T-helper 17 cell (primary cell): ENCODE measurements around the gene SMU1. TPM values are rescaled to one million over a fixed set of nuclear protein-coding genes. Genes with fewer than 3 reads are reported as not detected.
A peak's percentile ranks its signal among the peaks of the same experiment; 100 is the strongest.
"Not testable (repeated sequence)": the region's sequence is repeated elsewhere in the genome, so short reads cannot be mapped to it uniquely, and the experiment has no call there.

Experiments
- ATAC-seq: fragments of 150-1000 bp; cut with Tn5 transposase; 2 replicates; pipeline ENCODE4 v1.10.0; 2021; ENCODE audit warnings: mild to moderate bottlenecking, moderate library complexity
- DNase-seq, 3 donors: peaks; one replicate each; pipeline versions ENCODE4 v3.0.0 to v3.0.0-alpha.2; 2020 to 2021
- H3K9me3 ChIP-seq: one replicate; pipeline ENCODE4 v1.7.0; 2013; ENCODE audit warnings: low read length, mild to moderate bottlenecking; ENCODE audit not compliant: control insufficient read depth, poor library complexity, severe bottlenecking
- H3K27ac Mint-ChIP-seq: one replicate; pipeline ENCODE4 v1.8.0; 2022; ENCODE audit warnings: mild to moderate bottlenecking, moderate library complexity, mixed read lengths
- H3K27me3 Mint-ChIP-seq: one replicate; pipeline ENCODE4 v1.8.0; 2022; ENCODE audit warnings: mixed read lengths
- H3K36me3 Mint-ChIP-seq: one replicate; pipeline ENCODE4 v1.8.0; 2022; ENCODE audit warnings: low read depth, mixed read lengths
- H3K4me1 Mint-ChIP-seq: one replicate; pipeline ENCODE4 v1.8.0; 2022; ENCODE audit warnings: mild to moderate bottlenecking, mixed read lengths
- H3K4me3 Mint-ChIP-seq: one replicate; pipeline ENCODE4 v1.8.0; 2022; ENCODE audit warnings: mild to moderate bottlenecking, moderate library complexity, mixed read lengths
- total RNA-seq, 4 donors: library from RNA in 2 of 4; stranded (reverse) in 2 of 4; gene quantifications; one replicate each; pipeline ENCODE4 v1.2.3 and lab custom pipeline; 2022 to 2026

The SMU1 gene
- total RNA-seq, 2 donors from 2014 or later, result 20.6 to 21.2 TPM

DNA sequence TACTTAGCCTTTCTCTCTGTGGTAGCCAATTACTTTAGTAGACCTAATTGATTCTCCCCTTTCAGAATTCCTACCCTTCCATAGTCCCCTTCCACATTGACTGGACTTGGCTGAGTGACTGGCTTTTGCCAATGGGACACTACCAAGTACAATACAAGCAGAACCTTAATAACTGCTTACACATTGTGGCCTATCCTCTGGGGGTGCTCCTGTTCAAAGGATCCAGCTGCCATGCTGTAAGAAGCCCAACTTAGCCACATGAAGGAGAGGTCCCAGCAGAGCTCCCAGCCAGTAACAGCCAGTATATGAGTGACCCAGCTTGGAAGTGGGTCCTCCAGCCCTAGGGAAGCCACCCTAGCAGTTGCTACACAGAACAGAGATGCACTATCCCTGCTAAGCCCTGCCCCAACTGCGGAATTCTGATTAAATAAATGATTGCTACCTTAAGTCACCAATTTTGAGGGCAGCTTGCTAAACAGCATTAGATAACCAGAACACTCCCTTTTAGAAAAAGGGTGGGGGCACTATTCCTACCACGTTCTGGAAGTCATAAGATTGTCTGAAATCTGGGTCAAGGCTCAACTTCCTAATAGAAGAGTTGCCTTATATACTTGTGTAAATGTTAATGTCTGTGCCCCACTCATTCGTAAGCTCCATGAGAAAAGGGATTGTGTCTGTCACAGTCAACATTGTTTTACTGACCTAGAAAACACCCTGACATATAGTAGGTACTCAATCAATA, 64.0 kb downstream of the SMU1 start:
- H3K9me3 ChIP-seq, result no peaks in the 10 kb centered on the region
- Mint-ChIP-seq H3K27ac (no peak overlapping the region), H3K4me1 (peaks cover 2% of the 10 kb centered on the region), H3K36me3 (peaks cover 3% of the 10 kb centered on the region), H3K4me3 (no peak overlapping the region), H3K27me3 (no peaks in the 10 kb centered on the region)
- ATAC-seq (no peak), DNase-seq (no peak)

DNA sequence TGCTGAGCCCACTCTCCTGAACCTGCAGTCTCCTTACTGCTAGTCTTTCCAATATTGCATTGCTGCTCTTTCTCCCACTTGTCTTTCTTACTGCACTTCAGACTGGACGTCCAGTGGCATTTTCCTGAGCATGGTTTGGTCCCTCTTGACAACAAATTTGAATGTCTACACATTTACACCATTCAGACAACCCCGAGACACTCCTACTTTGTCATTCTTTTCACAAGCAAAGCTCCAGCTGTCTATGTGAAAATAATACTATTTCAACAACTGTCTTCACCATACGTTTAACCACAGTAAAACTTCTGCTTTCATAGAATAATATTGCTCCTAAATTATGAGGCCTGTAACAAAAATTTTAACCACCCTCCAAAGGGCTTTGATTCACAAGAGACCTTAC, 64.6 kb downstream of the SMU1 start:
- Mint-ChIP-seq H3K27ac (no peak overlapping the region), H3K36me3 (peaks cover 3% of the 10 kb centered on the region), H3K27me3 (no peaks in the 10 kb centered on the region), H3K4me1 (peaks cover 2% of the 10 kb centered on the region), H3K4me3 (no peak overlapping the region)
- ATAC-seq (no peak), DNase-seq (no peak)
- H3K9me3 ChIP-seq, result no peaks in the 10 kb centered on the region

DNA sequence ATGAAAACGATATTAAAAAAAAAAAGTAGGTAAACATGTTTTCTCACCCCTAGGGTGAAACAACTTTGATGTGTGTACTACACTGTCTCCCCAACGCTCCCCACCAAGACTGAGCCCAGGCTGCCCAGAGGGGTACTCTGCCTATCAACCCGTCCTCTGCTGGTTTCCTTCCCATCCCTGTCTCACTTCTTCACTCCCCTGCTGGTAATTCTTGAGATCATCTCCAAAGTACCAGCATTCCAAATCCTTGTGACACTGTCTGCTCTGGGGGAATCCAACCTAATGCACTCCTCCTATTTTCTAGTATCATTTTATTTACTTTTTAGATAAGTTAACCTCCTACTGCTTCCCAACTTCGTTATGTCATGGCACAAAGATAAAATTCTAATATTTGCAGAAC, 68.7 kb downstream of the SMU1 start:
- H3K9me3 ChIP-seq, result no peaks in the 10 kb centered on the region
- Mint-ChIP-seq H3K36me3 (peaks cover 3% of the 10 kb centered on the region), H3K4me3 (no peak overlapping the region), H3K27me3 (no peaks in the 10 kb centered on the region), H3K4me1 (peaks cover 2% of the 10 kb centered on the region), H3K27ac (no peak overlapping the region)
- no peak for ATAC-seq
- no peak for DNase-seq

DNA sequence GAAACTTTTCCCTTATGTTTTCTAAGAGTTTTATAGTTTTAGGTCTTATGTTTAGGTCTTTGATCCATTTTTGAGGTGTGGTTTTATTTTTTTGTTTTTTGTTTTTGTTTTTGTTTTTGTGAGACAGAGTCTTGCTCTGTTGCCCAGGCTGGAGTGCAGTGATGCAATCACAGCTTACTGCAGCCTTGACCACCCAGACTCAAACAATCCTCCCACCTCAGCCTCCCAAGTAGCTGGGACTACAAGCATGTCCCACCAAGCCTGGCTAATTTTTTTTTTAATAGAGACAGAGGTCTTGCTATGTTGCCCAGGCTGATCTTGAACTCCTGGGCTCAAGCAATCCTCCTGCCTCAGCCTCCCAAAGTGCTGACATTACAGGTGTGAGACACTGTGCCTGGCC, 71.1 kb downstream of the SMU1 start:
- Mint-ChIP-seq H3K4me1 (peaks cover 13% of the 10 kb centered on the region), H3K27ac (peak overlapping the region; percentile 56)
- ATAC-seq, H3K4me3 Mint-ChIP-seq, H3K27me3 Mint-ChIP-seq, DNase-seq, H3K9me3 ChIP-seq, H3K36me3 Mint-ChIP-seq: not testable (repeated sequence)

DNA sequence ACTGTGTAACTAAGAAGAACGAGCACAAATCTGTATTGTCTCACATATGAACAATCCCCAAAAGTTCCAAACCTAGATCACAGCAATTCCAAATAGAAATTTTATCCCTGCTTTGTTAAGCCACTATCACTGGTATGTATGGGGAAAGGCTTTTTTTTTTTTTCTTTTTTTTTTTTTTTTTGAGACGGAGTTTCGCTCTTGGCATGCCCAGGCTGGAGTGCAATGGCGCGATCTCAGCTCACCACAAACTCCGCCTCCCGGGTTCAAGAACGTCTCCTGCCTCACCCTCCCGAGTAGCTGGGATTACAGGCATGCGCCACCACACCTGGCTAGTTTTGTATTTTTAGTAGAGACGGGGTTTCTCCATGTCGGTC, 75.8 kb downstream of the SMU1 start:
- Mint-ChIP-seq H3K4me3 (peak overlapping the region; percentile 95), H3K4me1 (peaks cover 37% of the 10 kb centered on the region), H3K36me3 (peaks cover 15% of the 10 kb centered on the region), H3K27ac (peak overlapping the region; percentile 99)
- H3K27me3 Mint-ChIP-seq, DNase-seq, H3K9me3 ChIP-seq: not testable (repeated sequence)
- peak; percentile 6 for ATAC-seq

DNA sequence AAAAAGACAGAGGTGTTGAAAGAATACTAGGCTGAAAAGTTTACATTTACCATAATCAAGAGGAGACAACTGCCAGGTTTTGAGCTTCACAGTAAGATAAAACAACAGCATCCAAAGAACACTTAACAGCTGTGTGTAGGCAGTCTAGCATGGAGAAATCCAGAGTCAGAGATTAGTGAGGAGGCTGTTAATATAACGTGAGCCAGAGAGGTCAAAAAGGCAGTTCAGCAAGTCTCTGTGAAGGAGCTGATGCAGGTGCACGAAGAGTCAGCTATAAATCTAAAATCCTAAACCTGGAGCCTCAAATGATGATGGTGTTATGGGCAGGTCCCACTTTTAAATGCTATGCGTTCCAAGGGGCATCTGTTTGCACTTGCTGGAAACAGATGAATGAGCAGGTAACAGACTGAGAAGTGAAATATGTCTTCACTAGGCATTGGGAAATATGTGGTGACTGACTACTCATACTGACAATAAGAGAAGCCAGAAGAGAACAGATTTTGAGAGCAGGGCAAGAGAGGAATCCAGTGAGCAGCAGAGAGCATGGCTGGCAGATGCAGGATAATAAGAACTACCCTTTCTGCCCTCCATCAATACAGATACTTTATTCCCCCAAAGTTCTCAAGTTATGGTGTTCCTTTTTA, 83.8 kb downstream of the SMU1 start:
- Mint-ChIP-seq H3K4me1 (peaks cover 24% of the 10 kb centered on the region), H3K4me3 (no peak overlapping the region), H3K27me3 (no peaks in the 10 kb centered on the region), H3K36me3 (peaks cover 15% of the 10 kb centered on the region), H3K27ac (no peak overlapping the region)
- no peaks in the 10 kb centered on the region for H3K9me3 ChIP-seq
- ATAC-seq, result no peak
- no peak for DNase-seq

DNA sequence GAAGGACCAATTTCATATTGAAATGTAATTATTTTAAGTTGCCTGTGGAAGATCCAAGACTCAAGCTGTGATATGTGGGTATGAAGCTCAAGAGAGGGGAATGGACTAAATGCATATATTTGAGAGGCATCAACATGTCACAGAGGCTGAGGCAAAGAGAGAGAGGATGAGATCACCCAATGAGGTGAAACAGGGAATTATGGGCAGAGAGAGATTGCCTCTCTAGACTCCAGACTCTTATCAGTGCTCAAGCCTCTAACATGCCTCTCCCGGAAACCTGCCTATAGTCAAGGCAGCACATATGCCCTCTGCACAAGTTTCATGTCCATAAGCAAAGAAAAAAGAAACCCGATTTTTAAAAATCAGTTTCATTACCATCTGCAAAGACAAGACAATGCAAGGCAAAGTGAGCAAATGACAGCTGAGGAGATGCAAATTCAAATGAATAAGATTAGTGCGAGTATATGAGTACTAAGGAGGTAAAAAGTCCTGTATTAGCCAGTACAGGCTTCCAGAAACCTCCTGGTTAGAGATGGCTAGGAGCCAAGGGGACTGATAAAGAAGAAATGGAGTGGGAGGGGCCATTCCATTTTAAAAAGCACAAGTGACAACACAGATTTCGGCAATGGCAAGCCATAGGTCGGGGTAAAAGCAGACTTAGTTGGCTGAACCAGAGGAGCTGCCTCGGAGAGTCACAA, 84.4 kb downstream of the SMU1 start:
- H3K36me3 Mint-ChIP-seq, result peaks cover 20% of the 10 kb centered on the region
- ATAC-seq (no peak), DNase-seq (no peak)
- peak overlapping the region; percentile 69 for H3K27ac Mint-ChIP-seq
- no peaks in the 10 kb centered on the region for H3K9me3 ChIP-seq
- H3K27me3 Mint-ChIP-seq, result no peaks in the 10 kb centered on the region
- no peak overlapping the region for H3K4me3 Mint-ChIP-seq
- H3K4me1 Mint-ChIP-seq, result peaks cover 19% of the 10 kb centered on the region

Other genes starting within 250 kb of the SMU1 start
- gene APTX, start 75.0 kb downstream of the SMU1 start, total RNA-seq, result 10 to 100 TPM; 19.2 to 20.3 TPM
- 100 to 1,000 TPM; 216 to 292 TPM for gene DNAJA1, start 51.4 kb downstream of the SMU1 start, total RNA-seq
- 100 to 1,000 TPM; 106 to 126 TPM for gene B4GALT1, start 90.7 kb upstream of the SMU1 start, total RNA-seq
- not detected for gene SPINK4, start 163.5 kb upstream of the SMU1 start, total RNA-seq
- gene BAG1, start 188.0 kb upstream of the SMU1 start, total RNA-seq, result 10 to 100 TPM; 51.6 to 62.5 TPM
- 10 to 100 TPM; 22.6 to 23.3 TPM for gene CHMP5, start 188.4 kb upstream of the SMU1 start, total RNA-seq
- gene NFX1, start 213.8 kb upstream of the SMU1 start, total RNA-seq, result 10 to 100 TPM; 32.2 to 42.0 TPM